ENCODE measurements around the gene PSMF1.

The PSMF1 gene

GRCh38 chr20:1190847-1191246, 72.4 kb downstream of the PSMF1 start:
- no peak for DNase-seq (ENCODE audit: low read depth in 2 of 2)

GRCh38 chr20:1191299-1191698, 72.9 kb downstream of the PSMF1 start:
- DNase-seq (ENCODE audit: low read depth in 2 of 2): no peak

- DNase-seq (ENCODE audit: low read depth in 2 of 2): no peak
Observed at GRCh38 chr20:1195226-1195625, 76.8 kb downstream of the PSMF1 start.

GRCh38 chr20:1196634-1197033, 78.2 kb downstream of the PSMF1 start:
- DNase-seq (ENCODE audit: low read depth in 2 of 2): no peak

GRCh38 chr20:1197801-1198200, 79.4 kb downstream of the PSMF1 start:
- DNase-seq (ENCODE audit: low read depth in 2 of 2): no peak

- no peak for DNase-seq (ENCODE audit: low read depth in 2 of 2)
Observed at GRCh38 chr20:1198751-1199150, 80.3 kb downstream of the PSMF1 start.

- no peak for DNase-seq (ENCODE audit: low read depth in 2 of 2)
Observed at GRCh38 chr20:1199212-1199873, 80.9 kb downstream of the PSMF1 start.

GRCh38 chr20:1199964-1200363, 81.6 kb downstream of the PSMF1 start:
- DNase-seq (ENCODE audit: low read depth in 2 of 2): no peak

GRCh38 chr20:1202762-1203504, 84.5 kb downstream of the PSMF1 start, which contains the start of gene C20orf202:
Gene C20orf202 (plus strand): TSS chr20:1203454. CDS start chr20:1203586, 132 bp downstream.
- no peak for DNase-seq (ENCODE audit: low read depth in 2 of 2)

- no peak for DNase-seq (ENCODE audit: low read depth in 2 of 2)
Observed at GRCh38 chr20:1203630-1204029, 85.2 kb downstream of the PSMF1 start.

GRCh38 chr20:1204113-1204512, 85.7 kb downstream of the PSMF1 start:
- no peak for DNase-seq (ENCODE audit: low read depth in 2 of 2)

- no peak for DNase-seq (ENCODE audit: low read depth in 2 of 2)
Observed at GRCh38 chr20:1204576-1204975, 86.2 kb downstream of the PSMF1 start.

GRCh38 chr20:1205802-1206201, 87.4 kb downstream of the PSMF1 start:
- no peak for DNase-seq (ENCODE audit: low read depth in 2 of 2)

GRCh38 chr20:1206366-1207148, 88.2 kb downstream of the PSMF1 start:
- DNase-seq (ENCODE audit: low read depth in 2 of 2): no peak

GRCh38 chr20:1207293-1207878, 89.0 kb downstream of the PSMF1 start:
- no peak for DNase-seq (ENCODE audit: low read depth in 2 of 2)

- no peak for DNase-seq (ENCODE audit: low read depth in 2 of 2)
Observed at GRCh38 chr20:1209447-1210387, 91.3 kb downstream of the PSMF1 start.

- no peak for DNase-seq (ENCODE audit: low read depth in 2 of 2)
Observed at GRCh38 chr20:1210501-1210900, 92.1 kb downstream of the PSMF1 start.

GRCh38 chr20:1212023-1212422, 93.6 kb downstream of the PSMF1 start:
- DNase-seq (ENCODE audit: low read depth in 2 of 2): no peak

- peak; percentile 62 to 63 for DNase-seq (ENCODE audit: low read depth in 2 of 2)
Observed at GRCh38 chr20:1212607-1213396, 94.4 kb downstream of the PSMF1 start.

- DNase-seq (ENCODE audit: low read depth in 2 of 2): no peak
Observed at GRCh38 chr20:1214838-1215261, 96.4 kb downstream of the PSMF1 start.

Measured in stimulated activated CD4-positive, alpha-beta T cell treated with anti-CD3 and anti-CD28 coated beads, Interleukin-4, amount 100 ng/mL, for 48 hours (primary cell).